ENCODE results near the gene NXT1.

NXT1 gene

DNA sequence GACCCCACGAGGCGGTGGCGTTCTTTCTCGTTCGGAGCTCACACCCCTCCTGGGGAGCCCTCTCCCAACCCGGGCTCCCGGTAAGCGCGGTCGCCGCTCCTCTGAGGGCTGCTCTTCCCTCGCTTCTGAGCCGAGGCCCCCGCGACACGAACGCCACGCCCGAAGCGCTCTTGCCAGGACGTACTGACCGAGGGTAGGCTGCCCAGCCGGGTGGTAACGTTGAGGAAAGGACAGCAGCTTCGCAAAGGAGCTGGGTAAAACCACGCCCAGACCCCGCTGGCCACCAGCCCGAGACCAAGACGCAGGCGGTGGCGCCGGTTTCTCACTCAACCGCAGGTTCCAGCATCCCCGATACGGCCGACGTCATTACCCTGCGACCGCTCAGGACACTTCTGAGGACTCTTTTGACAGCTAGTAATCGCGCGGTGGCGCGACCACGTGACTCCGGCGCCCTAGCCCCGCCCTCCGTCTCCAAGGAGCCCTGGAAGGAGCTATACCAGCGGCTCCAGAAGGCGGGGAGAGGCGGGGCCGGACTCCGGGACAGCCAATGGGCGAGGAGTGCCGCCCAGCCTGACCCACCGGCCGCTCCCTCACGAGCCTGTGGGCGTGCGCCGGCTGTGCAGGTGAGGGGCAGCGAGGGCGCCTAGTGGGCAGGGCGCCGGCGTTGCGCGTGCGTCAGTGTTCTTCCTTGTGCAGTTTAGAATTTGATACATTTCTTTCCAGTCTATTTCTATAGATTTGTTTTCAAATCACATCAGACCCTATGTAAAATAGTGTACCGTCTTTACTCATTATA is 7.4 kb downstream of the NXT1 start:
- TF ChIP-seq, protein P1, sequence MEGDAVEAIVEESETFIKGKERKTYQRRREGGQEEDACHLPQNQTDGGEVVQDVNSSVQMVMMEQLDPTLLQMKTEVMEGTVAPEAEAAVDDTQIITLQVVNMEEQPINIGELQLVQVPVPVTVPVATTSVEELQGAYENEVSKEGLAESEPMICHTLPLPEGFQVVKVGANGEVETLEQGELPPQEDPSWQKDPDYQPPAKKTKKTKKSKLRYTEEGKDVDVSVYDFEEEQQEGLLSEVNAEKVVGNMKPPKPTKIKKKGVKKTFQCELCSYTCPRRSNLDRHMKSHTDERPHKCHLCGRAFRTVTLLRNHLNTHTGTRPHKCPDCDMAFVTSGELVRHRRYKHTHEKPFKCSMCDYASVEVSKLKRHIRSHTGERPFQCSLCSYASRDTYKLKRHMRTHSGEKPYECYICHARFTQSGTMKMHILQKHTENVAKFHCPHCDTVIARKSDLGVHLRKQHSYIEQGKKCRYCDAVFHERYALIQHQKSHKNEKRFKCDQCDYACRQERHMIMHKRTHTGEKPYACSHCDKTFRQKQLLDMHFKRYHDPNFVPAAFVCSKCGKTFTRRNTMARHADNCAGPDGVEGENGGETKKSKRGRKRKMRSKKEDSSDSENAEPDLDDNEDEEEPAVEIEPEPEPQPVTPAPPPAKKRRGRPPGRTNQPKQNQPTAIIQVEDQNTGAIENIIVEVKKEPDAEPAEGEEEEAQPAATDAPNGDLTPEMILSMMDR (IDR thresholded peaks at IDR 0.05; ENCODE audit: low read depth, low read length, missing control alignments): no peak
- DNase-seq (ENCODE audit: extremely low read depth, low read depth): peak; percentile 97
- H3K4me3 ChIP-seq (replicated peaks; ENCODE audit: low read depth, low read length): peak overlapping the region; percentile 55

- TF ChIP-seq, protein P1 (IDR thresholded peaks at IDR 0.05; ENCODE audit: low read depth, low read length, missing control alignments): no peak
- DNase-seq (ENCODE audit: extremely low read depth, low read depth): no peak
- H3K4me3 ChIP-seq (replicated peaks; ENCODE audit: low read depth, low read length): peak overlapping the region; percentile 55
These were observed 7.9 kb downstream of the NXT1 start for GRCh38 chr20:23358563-23358906.

DNA sequence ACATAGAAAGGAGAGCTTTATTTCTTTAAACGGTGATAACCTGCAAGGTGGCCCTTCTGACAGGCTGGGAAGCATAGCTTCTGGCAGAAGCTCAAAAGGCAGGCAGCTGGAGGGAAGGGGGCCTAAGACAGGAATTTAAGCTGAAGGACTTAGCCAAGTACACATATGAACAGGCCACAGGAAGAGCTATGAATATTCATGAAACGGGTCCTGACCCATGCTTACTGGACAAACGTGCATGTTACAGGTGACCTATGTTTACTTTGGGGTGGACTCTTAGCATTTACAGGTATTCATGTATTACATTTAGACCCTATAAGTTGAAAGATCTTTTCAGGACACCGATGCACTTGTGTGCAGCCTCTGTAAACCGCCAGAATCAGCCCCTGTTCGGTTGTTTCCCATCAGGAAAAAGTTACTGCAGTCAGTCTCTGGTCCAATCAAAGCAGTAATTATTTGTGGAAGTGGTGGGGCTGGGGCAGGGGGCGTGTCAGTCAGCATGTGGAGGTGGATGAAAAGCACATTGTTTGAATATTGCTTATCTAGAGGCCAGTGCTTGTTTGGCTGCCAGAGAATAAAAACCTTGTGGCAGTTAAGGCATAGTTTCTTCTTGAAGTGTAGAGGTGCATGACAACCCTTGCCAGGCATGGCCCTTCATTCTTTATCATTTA is 8.5 kb downstream of the NXT1 start:
- TF ChIP-seq, protein P1 (IDR thresholded peaks at IDR 0.05; ENCODE audit: low read depth, low read length, missing control alignments): no peak
- H3K4me3 ChIP-seq (replicated peaks; ENCODE audit: low read depth, low read length): no peak overlapping the region
- no peak for DNase-seq (ENCODE audit: extremely low read depth, low read depth)

DNA sequence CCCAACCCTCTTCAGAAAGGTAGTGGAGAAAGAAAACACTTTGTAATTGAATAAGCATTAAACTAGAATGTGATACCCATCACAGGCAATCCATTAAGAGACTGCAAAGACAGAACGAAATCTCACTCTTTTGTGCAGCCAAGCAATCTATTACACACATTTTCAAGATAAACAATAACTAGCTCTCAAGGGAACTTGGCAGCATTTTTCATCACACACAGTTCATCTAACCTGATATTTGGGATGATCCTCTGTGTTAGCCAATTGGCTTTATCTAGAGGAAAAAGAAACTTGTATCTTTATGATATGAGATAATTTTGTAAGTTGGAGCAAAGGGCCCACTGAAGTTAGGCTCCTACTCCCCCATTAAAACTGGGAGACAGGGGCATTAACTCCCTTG is 9.9 kb downstream of the NXT1 start:
- no peak overlapping the region for H3K4me3 ChIP-seq (replicated peaks; ENCODE audit: low read depth, low read length)
- TF ChIP-seq, protein P1 (IDR thresholded peaks at IDR 0.05; ENCODE audit: low read depth, low read length, missing control alignments): no peak
- no peak for DNase-seq (ENCODE audit: extremely low read depth, low read depth)

- TF ChIP-seq, protein P1 (IDR thresholded peaks at IDR 0.05; ENCODE audit: low read depth, low read length, missing control alignments): no peak
- no peak for DNase-seq (ENCODE audit: extremely low read depth, low read depth)
- H3K4me3 ChIP-seq (replicated peaks; ENCODE audit: low read depth, low read length): peak overlapping the region; percentile 66
These were observed 10.5 kb downstream of the NXT1 start for GRCh38 chr20:23361119-23361475.

GRCh38 chr20:23361476-23362391 is 11.1 kb downstream of the NXT1 start, which contains the start of gene GZF1:
Gene GZF1, plus strand, starts transcription at chr20:23362182. Its CDS starts 2,202 bp downstream, at chr20:23364384.
- TF ChIP-seq, protein P1 (IDR thresholded peaks at IDR 0.05; ENCODE audit: low read depth, low read length, missing control alignments): no peak
- peak within 1 kb of the TSS; percentile 66 for H3K4me3 ChIP-seq (replicated peaks; ENCODE audit: low read depth, low read length)
- DNase-seq (ENCODE audit: extremely low read depth, low read depth): peak; percentile 86
